ENCODE results near the gene ROR1.

ROR1 gene

GRCh38 chr1:64051796-64052195, 278.0 kb downstream of the ROR1 start:
- ATAC-seq: no peak
- no peak for TF ChIP-seq GLIS3 (CRISPR knock-in tag; IDR thresholded peaks at IDR 0.05)
- no peak for TF ChIP-seq ARNTL (CRISPR knock-in tag; IDR thresholded peaks at IDR 0.05; ENCODE audit: borderline replicate concordance, low read depth)
- no peak for TF ChIP-seq ZFP3 (CRISPR knock-in tag; IDR thresholded peaks at IDR 0.05)
- TF ChIP-seq TOX (CRISPR knock-in tag; IDR thresholded peaks at IDR 0.05; ENCODE audit: borderline replicate concordance): no peak
- TF ChIP-seq TCF4 (CRISPR knock-in tag; IDR thresholded peaks at IDR 0.05; ENCODE audit: borderline replicate concordance): no peak
- TF ChIP-seq ZFP30 (CRISPR knock-in tag; IDR thresholded peaks at IDR 0.05): no peak
- TF ChIP-seq CREB5 (CRISPR knock-in tag; IDR thresholded peaks at IDR 0.05; ENCODE audit: low read depth): no peak
- TF ChIP-seq POU6F1 (CRISPR knock-in tag; IDR thresholded peaks at IDR 0.05; ENCODE audit: borderline replicate concordance, low read depth): no peak
- no peak for TF ChIP-seq ZNF565 (CRISPR knock-in tag; conservative IDR thresholded peaks at IDR 0.05; ENCODE audit: low read depth)

- ATAC-seq: no peak
- TF ChIP-seq ESRRG (CRISPR knock-in tag; IDR thresholded peaks at IDR 0.05) (no peak), BACH2 (CRISPR knock-in tag; IDR thresholded peaks at IDR 0.05; ENCODE audit: borderline replicate concordance) (no peak), ARNTL (CRISPR knock-in tag; IDR thresholded peaks at IDR 0.05; ENCODE audit: borderline replicate concordance, low read depth) (no peak), TOX (CRISPR knock-in tag; IDR thresholded peaks at IDR 0.05; ENCODE audit: borderline replicate concordance) (no peak), ZFP3 (CRISPR knock-in tag; IDR thresholded peaks at IDR 0.05) (no peak), POU6F1 (CRISPR knock-in tag; IDR thresholded peaks at IDR 0.05; ENCODE audit: borderline replicate concordance, low read depth) (no peak), ZC3H10 (CRISPR knock-in tag; IDR thresholded peaks at IDR 0.05) (no peak), RARB (CRISPR knock-in tag; IDR thresholded peaks at IDR 0.05) (no peak), CSRNP3 (CRISPR knock-in tag; IDR thresholded peaks at IDR 0.05) (no peak), SNAI2 (CRISPR knock-in tag; IDR thresholded peaks at IDR 0.05) (no peak), ZNF8 (CRISPR knock-in tag; IDR thresholded peaks at IDR 0.05) (no peak), ISL1 (CRISPR knock-in tag; IDR thresholded peaks at IDR 0.05) (no peak; the same call in 1 of the 2 replicates), ZNF565 (CRISPR knock-in tag; conservative IDR thresholded peaks at IDR 0.05; ENCODE audit: low read depth) (no peak), GLIS3 (CRISPR knock-in tag; IDR thresholded peaks at IDR 0.05) (no peak), CSDC2 (CRISPR knock-in tag; IDR thresholded peaks at IDR 0.05) (no peak), ZNF70 (CRISPR knock-in tag; IDR thresholded peaks at IDR 0.05) (no peak)
Observed at GRCh38 chr1:64052777-64053176, 279.0 kb downstream of the ROR1 start.

GRCh38 chr1:64055310-64055709, 281.5 kb downstream of the ROR1 start:
- TF ChIP-seq CSRNP3 (CRISPR knock-in tag; IDR thresholded peaks at IDR 0.05): no peak
- TF ChIP-seq POU6F1 (CRISPR knock-in tag; IDR thresholded peaks at IDR 0.05; ENCODE audit: borderline replicate concordance, low read depth): no peak
- no peak for TF ChIP-seq ISL1 (CRISPR knock-in tag; IDR thresholded peaks at IDR 0.05)
- no peak for TF ChIP-seq ESRRG (CRISPR knock-in tag; IDR thresholded peaks at IDR 0.05)
- no peak for TF ChIP-seq PATZ1 (CRISPR knock-in tag; IDR thresholded peaks at IDR 0.05; ENCODE audit: borderline replicate concordance)
- TF ChIP-seq ZC3H10 (CRISPR knock-in tag; IDR thresholded peaks at IDR 0.05): no peak
- no peak for TF ChIP-seq ZNF70 (CRISPR knock-in tag; IDR thresholded peaks at IDR 0.05)
- TF ChIP-seq GLIS3 (CRISPR knock-in tag; IDR thresholded peaks at IDR 0.05): no peak
- no peak for TF ChIP-seq TCF4 (CRISPR knock-in tag; IDR thresholded peaks at IDR 0.05; ENCODE audit: borderline replicate concordance)
- no peak for TF ChIP-seq SNAI2 (CRISPR knock-in tag; IDR thresholded peaks at IDR 0.05)
- no peak for TF ChIP-seq CREB5 (CRISPR knock-in tag; IDR thresholded peaks at IDR 0.05; ENCODE audit: low read depth)
- TF ChIP-seq BACH2 (CRISPR knock-in tag; IDR thresholded peaks at IDR 0.05; ENCODE audit: borderline replicate concordance): no peak
- ATAC-seq: no peak

Measured in SK-N-SH treated with all-trans-retinoic acid at 6 μM for 48 hours (cell line).